Measurements from ENCODE around the gene LLGL2.

DNA sequence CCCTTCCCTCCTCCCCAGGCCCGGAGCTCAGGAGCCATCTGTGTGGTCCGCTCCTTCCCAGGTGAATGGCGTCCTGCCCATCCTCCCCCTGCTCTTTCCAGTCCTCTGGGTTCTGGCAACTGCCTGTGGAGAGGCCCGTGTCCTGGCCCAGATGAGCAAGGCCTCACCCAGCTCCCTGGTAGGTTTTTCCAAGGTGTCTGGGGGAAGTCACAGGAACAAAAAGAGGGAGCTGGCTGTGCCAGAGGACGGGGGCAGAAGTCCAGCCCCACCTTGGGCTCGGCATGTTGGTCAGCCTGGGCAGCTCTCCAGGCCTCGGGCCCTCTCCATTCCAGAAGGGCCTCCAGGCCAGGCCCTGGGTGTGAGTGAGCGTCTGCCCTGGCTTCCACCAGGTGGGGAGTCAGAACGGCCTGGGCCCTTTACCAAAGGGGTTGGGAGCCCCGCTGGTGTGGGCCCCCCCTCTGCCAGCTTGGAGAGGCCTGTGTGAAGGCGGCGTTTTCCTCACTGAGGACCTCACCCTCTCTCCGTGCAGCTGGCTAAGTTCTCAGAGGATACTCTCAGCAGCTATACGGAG lies 35.2 kb upstream of the LLGL2 start:
- TF ChIP-seq, protein P1, sequence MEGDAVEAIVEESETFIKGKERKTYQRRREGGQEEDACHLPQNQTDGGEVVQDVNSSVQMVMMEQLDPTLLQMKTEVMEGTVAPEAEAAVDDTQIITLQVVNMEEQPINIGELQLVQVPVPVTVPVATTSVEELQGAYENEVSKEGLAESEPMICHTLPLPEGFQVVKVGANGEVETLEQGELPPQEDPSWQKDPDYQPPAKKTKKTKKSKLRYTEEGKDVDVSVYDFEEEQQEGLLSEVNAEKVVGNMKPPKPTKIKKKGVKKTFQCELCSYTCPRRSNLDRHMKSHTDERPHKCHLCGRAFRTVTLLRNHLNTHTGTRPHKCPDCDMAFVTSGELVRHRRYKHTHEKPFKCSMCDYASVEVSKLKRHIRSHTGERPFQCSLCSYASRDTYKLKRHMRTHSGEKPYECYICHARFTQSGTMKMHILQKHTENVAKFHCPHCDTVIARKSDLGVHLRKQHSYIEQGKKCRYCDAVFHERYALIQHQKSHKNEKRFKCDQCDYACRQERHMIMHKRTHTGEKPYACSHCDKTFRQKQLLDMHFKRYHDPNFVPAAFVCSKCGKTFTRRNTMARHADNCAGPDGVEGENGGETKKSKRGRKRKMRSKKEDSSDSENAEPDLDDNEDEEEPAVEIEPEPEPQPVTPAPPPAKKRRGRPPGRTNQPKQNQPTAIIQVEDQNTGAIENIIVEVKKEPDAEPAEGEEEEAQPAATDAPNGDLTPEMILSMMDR (optimal IDR thresholded peaks at IDR 0.05 in 1 of 3, IDR thresholded peaks at IDR 0.05 in 1 of 3, conservative IDR thresholded peaks at IDR 0.05 in 1 of 3; ENCODE audit: extremely low read depth in 1 of 3, insufficient read depth in 2 of 3, low read length in 3 of 3), result no peak
- TF ChIP-seq EZH2 (IDR thresholded peaks at IDR 0.05; ENCODE audit: low read length), result no peak

Measured in keratinocyte (primary cell).